Lung microvascular endothelial cell (primary cell): ENCODE results near the gene CAMK1D. TPM values are rescaled to one million over a fixed set of nuclear protein-coding genes. Genes with fewer than 3 reads are reported as not detected.
"Not testable (repeated sequence)": the region's sequence is repeated elsewhere in the genome, so short reads cannot be mapped to it uniquely, and the experiment has no call there.

ENCODE experiments used
- DNase-seq, 2 donors: peaks; one replicate each; pipeline versions ENCODE4 v3.0.0 to v3.0.0-alpha.2; 2010; ENCODE audit warnings: low read depth in 2 of 2
- total RNA-seq: library from RNA; depleted of rRNA; stranded (reverse); fragments of >200 nt; gene quantifications from 2 replicates; pipeline ENCODE4 v1.2.1, GENCODE V29; 2014

Gene CAMK1D
- total RNA-seq, 1 donor from 2014 or later, result 1.4 TPM

- no peak for DNase-seq
These were observed 77.9 kb downstream of the CAMK1D start for GRCh38 chr10:12427276-12427675.

GRCh38 chr10:12428447-12429135 lies 79.2 kb downstream of the CAMK1D start:
- no peak for DNase-seq

- DNase-seq, result no peak
These were observed 81.1 kb downstream of the CAMK1D start for GRCh38 chr10:12430406-12430982.

GRCh38 chr10:12431151-12432101 lies 82.1 kb downstream of the CAMK1D start:
- no peak for DNase-seq

- no peak for DNase-seq
These were observed 83.2 kb downstream of the CAMK1D start for GRCh38 chr10:12432402-12433189.

GRCh38 chr10:12434277-12434676 lies 84.9 kb downstream of the CAMK1D start:
- no peak for DNase-seq

GRCh38 chr10:12434677-12435076 lies 85.3 kb downstream of the CAMK1D start:
- DNase-seq, result not testable (repeated sequence)

GRCh38 chr10:12435348-12435747 lies 86.0 kb downstream of the CAMK1D start:
- no peak for DNase-seq

GRCh38 chr10:12438919-12439692 lies 89.8 kb downstream of the CAMK1D start:
- no peak for DNase-seq

GRCh38 chr10:12439767-12440166 lies 90.4 kb downstream of the CAMK1D start:
- not testable (repeated sequence) for DNase-seq

GRCh38 chr10:12443026-12443425 lies 93.7 kb downstream of the CAMK1D start:
- no peak for DNase-seq

GRCh38 chr10:12444981-12445700 lies 95.8 kb downstream of the CAMK1D start:
- no peak for DNase-seq

- DNase-seq, result peak; percentile 18 to 51
These were observed 96.5 kb downstream of the CAMK1D start for GRCh38 chr10:12445701-12446334.

GRCh38 chr10:12448340-12448728 lies 99.0 kb downstream of the CAMK1D start:
- no peak for DNase-seq

- DNase-seq, result peak; percentile 26 to 83
These were observed 99.5 kb downstream of the CAMK1D start for GRCh38 chr10:12448729-12449391.

GRCh38 chr10:12455318-12455717 lies 106.0 kb downstream of the CAMK1D start:
- DNase-seq, result no peak

GRCh38 chr10:12455766-12456165 lies 106.4 kb downstream of the CAMK1D start:
- peak in 1 of 2 donors; percentile 80 for DNase-seq

- DNase-seq, result no peak
These were observed 110.0 kb downstream of the CAMK1D start for GRCh38 chr10:12459340-12459739.

- no peak for DNase-seq
These were observed 110.4 kb downstream of the CAMK1D start for GRCh38 chr10:12459762-12460161.
